OCI-LY3 (cell line): ENCODE measurements around the gene IMMP2L.

Experiments
- H2AFZ ChIP-seq: fragments of 200-600, 300-600 bp; shearing (Covaris generic); 2 replicates; pipeline ENCODE4 v1.6.0; 2014; ENCODE audit warnings: antibody characterized with exemption, low read depth, low read length
- H3K27ac ChIP-seq: fragments of 200-600, 300-600 bp; sonication (generic); 2 replicates; pipeline ENCODE4 v1.5.1; 2014; ENCODE audit warnings: mild to moderate bottlenecking, low read length, moderate library complexity, mixed read lengths
- H3K27me3 ChIP-seq: fragments of 200-600, 300-600 bp; sonication (generic); 2 replicates; pipeline ENCODE4 v1.6.1; 2014; ENCODE audit warnings: low read depth, low read length, mixed read lengths
- H3K36me3 ChIP-seq: fragments of 200-600, 300-600 bp; sonication (generic); replicated peaks from 2 replicates; pipeline ENCODE3; 2014; ENCODE audit warnings: low read depth, low read length, mixed read lengths
- H3K4me1 ChIP-seq: fragments of 300-600, 200-600 bp; sonication (generic); 2 replicates; pipeline ENCODE4 v1.6.1; 2014; ENCODE audit warnings: low read length, mixed read lengths
- H3K4me2 ChIP-seq: fragments of 200-600, 300-600 bp; sonication (generic); 2 replicates; pipeline ENCODE4 v1.6.1; 2014; ENCODE audit warnings: low read length, mixed read lengths
- H3K4me3 ChIP-seq: fragments of 300-600, 200-600 bp; sonication (generic); 2 replicates; pipeline ENCODE4 v1.5.1; 2014; ENCODE audit warnings: antibody characterized with exemption, mild to moderate bottlenecking, low read length, moderate library complexity
- H3K79me2 ChIP-seq: fragments of 300-600, 200-600 bp; shearing (Covaris generic); 2 replicates; pipeline ENCODE4 v1.6.1; 2014; ENCODE audit warnings: mild to moderate bottlenecking, low read length, mixed read lengths
- H3K9ac ChIP-seq: fragments of 300-600, 200-600 bp; shearing (Covaris generic); 2 replicates; pipeline ENCODE4 v1.6.0; 2014; ENCODE audit warnings: mild to moderate bottlenecking, low read length, moderate library complexity
- H3K9me3 ChIP-seq: fragments of 200-600, 300-600 bp; shearing (Covaris generic); 2 replicates; pipeline ENCODE4 v1.6.1; 2014; ENCODE audit warnings: low read length, mixed read lengths; ENCODE audit not compliant: insufficient read depth
- H4K20me1 ChIP-seq: fragments of 200-600, 300-600 bp; sonication (generic); 2 replicates; pipeline ENCODE4 v1.6.1; 2016; ENCODE audit warnings: low read length, mixed read lengths; ENCODE audit not compliant: insufficient read depth
- EZH2phosphoT487 ChIP-seq: fragments of 200-600 bp; shearing (Covaris generic); IDR thresholded peaks from 2 replicates; pipeline ENCODE4 v1.6.1; 2018; ENCODE audit warnings: antibody characterized with exemption, mixed run types, low read depth
- TF ChIP-seq, protein P1 (sequence below): fragments of 200-600, 300-600 bp; sonication (generic); IDR thresholded peaks from 2 replicates; pipeline ENCODE4 v1.5.1; 2014; ENCODE audit warnings: antibody characterized with exemption, low read length, low read depth

The IMMP2L gene

DNA sequence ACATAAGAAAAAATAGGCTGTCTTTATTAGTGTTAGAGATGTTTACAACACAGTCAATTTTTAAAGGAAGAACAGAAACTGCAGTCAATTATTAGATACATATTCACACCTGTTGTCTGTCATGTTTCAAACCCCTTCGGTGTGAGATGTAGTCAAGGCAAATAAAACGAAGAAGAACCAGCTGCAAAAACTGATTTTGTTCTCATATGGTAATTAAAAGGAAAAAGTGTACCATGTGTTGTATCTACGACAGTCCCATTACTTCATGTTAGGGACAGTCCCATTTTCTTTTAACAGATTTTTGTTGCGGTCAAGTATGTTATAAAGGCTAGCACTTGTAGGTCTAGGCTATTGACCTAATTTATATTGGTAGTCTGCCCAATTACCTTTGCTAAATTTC lies 321.9 kb downstream of the IMMP2L start:
- Histone ChIP-seq H3K4me1 (peaks cover 4% of the 10 kb centered on the region; the same call in 1 of the 2 replicates), H3K36me3 (no peaks in the 10 kb centered on the region), H3K4me3 (no peak overlapping the region), H3K79me2 (no peaks in the 10 kb centered on the region), H4K20me1 (no peaks in the 10 kb centered on the region), H3K27me3 (no peaks in the 10 kb centered on the region), H2AFZ (no peak overlapping the region), H3K4me2 (no peak overlapping the region), H3K9me3 (no peaks in the 10 kb centered on the region), H3K27ac (no peak overlapping the region), H3K9ac (no peak overlapping the region)
- TF ChIP-seq EZH2phosphoT487 = no peak
- TF ChIP-seq, protein P1, sequence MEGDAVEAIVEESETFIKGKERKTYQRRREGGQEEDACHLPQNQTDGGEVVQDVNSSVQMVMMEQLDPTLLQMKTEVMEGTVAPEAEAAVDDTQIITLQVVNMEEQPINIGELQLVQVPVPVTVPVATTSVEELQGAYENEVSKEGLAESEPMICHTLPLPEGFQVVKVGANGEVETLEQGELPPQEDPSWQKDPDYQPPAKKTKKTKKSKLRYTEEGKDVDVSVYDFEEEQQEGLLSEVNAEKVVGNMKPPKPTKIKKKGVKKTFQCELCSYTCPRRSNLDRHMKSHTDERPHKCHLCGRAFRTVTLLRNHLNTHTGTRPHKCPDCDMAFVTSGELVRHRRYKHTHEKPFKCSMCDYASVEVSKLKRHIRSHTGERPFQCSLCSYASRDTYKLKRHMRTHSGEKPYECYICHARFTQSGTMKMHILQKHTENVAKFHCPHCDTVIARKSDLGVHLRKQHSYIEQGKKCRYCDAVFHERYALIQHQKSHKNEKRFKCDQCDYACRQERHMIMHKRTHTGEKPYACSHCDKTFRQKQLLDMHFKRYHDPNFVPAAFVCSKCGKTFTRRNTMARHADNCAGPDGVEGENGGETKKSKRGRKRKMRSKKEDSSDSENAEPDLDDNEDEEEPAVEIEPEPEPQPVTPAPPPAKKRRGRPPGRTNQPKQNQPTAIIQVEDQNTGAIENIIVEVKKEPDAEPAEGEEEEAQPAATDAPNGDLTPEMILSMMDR = no peak

DNA sequence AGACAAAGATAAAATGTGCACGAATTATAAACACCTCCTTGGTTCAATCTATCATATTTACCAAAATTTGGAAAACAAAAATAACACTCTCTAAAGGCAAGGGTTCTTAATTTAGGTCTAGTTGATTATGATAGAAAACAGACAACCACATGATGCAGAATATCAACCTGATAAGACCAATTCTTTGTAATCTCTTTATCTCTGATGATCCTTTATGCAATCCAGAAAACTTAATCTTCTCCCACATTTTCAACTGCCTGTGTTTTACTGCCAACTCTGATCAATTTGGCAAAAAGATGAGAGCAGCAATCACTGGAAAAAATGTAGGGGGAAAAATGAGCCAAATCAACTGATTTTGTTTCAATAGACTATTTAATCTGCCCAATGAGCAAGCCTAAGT lies 322.9 kb downstream of the IMMP2L start:
- no peak overlapping the region for H2AFZ ChIP-seq
- TF ChIP-seq, protein P1 = no peak
- no peak for TF ChIP-seq EZH2phosphoT487
- no peak overlapping the region for H3K27ac ChIP-seq

DNA sequence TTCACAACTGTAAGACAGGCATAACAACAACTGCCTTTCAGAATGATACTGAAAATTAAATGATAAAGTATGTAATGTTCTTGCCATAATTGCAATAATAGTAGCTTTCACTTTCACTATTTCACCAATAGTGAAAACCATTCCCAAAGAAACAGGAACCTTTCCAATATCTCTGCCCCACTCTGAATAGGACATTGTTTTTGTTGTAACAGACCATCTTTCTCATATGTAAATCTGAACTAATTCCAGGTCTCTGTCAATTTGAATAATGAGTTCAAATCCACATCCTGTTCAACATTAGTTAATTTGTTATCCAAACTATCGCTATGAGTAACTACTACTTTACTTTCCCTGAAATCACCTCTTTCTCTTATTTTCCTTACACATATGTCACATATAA lies 323.4 kb downstream of the IMMP2L start:
- Histone ChIP-seq H4K20me1 (no peaks in the 10 kb centered on the region), H3K9me3 (no peaks in the 10 kb centered on the region), H3K27me3 (no peaks in the 10 kb centered on the region), H3K36me3 (no peaks in the 10 kb centered on the region), H3K4me1 (peaks cover 4% of the 10 kb centered on the region; the same call in 1 of the 2 replicates), H3K9ac (no peak overlapping the region), H3K27ac (no peak overlapping the region), H3K4me3 (no peak overlapping the region), H3K79me2 (no peaks in the 10 kb centered on the region), H2AFZ (no peak overlapping the region), H3K4me2 (0 out of 2 replicates have a peak overlapping the region, but pooled peaks have one; percentile 1)
- TF ChIP-seq, protein P1 = no peak
- TF ChIP-seq EZH2phosphoT487 = no peak

More for the DNA sequence above, 322.9 kb downstream of the IMMP2L start:
- Histone ChIP-seq H4K20me1 (no peaks in the 10 kb centered on the region), H3K9me3 (no peaks in the 10 kb centered on the region), H3K9ac (no peak overlapping the region), H3K79me2 (no peaks in the 10 kb centered on the region), H3K36me3 (no peaks in the 10 kb centered on the region), H3K27me3 (no peaks in the 10 kb centered on the region), H3K4me1 (peaks cover 4% of the 10 kb centered on the region; the same call in 1 of the 2 replicates), H3K4me2 (no peak overlapping the region), H3K4me3 (no peak overlapping the region)

DNA sequence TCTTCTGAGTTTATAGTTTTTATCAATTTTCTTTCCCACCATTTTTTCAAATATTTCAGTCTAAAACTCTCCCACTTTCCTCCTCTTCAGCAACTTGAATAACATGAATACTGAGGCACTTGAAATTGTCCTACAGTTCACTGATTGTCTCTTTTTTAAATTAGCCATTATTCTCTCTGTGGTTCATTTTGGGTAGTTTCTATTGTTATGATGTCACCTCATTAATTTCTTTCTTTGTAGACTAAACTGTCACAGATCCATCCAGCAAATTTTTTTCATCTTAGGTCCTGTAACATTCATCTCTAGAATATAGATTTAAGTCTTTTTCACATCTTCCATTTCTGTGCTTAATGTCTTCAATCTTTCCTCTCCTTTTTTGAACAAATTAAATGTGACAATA lies 326.6 kb downstream of the IMMP2L start:
- H3K79me2 ChIP-seq = no peaks in the 10 kb centered on the region
- H3K4me1 ChIP-seq = peaks cover 16% of the 10 kb centered on the region
- TF ChIP-seq EZH2phosphoT487 = no peak
- TF ChIP-seq, protein P1 = no peak
- no peaks in the 10 kb centered on the region for H4K20me1 ChIP-seq
- no peaks in the 10 kb centered on the region for H3K36me3 ChIP-seq
- no peak overlapping the region for H3K4me3 ChIP-seq
- no peak overlapping the region for H3K27ac ChIP-seq
- H3K9ac ChIP-seq = no peak overlapping the region
- no peaks in the 10 kb centered on the region for H3K9me3 ChIP-seq
- no peaks in the 10 kb centered on the region for H3K27me3 ChIP-seq
- H3K4me2 ChIP-seq = no peak overlapping the region
- H2AFZ ChIP-seq = no peak overlapping the region
